ENCODE results near the gene LMF1.
"Not testable (repeated sequence)": the region's sequence is repeated elsewhere in the genome, so short reads cannot be mapped to it uniquely, and the experiment has no call there.

LMF1 gene

DNA sequence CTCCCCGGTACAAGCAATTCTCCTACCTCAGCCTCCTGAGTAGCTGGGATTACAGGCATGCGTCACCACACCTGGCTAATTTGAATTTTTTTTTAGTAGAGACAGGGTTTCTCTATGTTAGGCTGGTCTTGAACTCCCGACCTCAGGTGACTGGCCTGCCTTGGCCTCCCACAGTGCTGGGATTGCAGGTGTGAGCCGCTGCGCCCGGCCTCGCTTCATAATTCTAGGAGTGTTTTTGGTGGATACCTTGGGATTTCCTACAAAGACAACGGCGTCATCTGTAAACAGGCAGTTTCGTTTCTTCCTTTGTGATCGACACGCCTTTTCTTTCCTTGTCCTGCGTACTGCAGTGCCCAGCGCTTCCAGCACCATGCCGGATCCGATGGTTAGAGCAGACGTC is 109.3 kb downstream of the LMF1 start:
- no peaks in the 10 kb centered on the region for H3K36me3 ChIP-seq (ENCODE audit: control insufficient read depth, low read length)
- H3K27me3 ChIP-seq (ENCODE audit: control insufficient read depth, low read length), result no peaks in the 10 kb centered on the region
- H3K4me3 ChIP-seq (ENCODE audit: low read length), result no peak overlapping the region
- H3K79me2 ChIP-seq (ENCODE audit: control insufficient read depth, low read length), result no peaks in the 10 kb centered on the region
- H3K4me2 ChIP-seq (ENCODE audit: low read length), result no peak overlapping the region
- no peaks in the 10 kb centered on the region for H3K9me2 ChIP-seq (replicated peaks; ENCODE audit: control insufficient read depth, low read length)
- H4K20me1 ChIP-seq (ENCODE audit: control insufficient read depth, insufficient read depth, low read depth, low read length), result no peaks in the 10 kb centered on the region
- peaks cover 9% of the 10 kb centered on the region; the same call in 1 of the 2 replicates for H3K9me3 ChIP-seq (ENCODE audit: control insufficient read depth, insufficient read depth, low read length)
- H3F3A ChIP-seq (ENCODE audit: control insufficient read depth, insufficient read depth), result no peaks in the 10 kb centered on the region
- no peaks in the 10 kb centered on the region for H3K4me1 ChIP-seq (ENCODE audit: control insufficient read depth, low read length)
- no peak for TF ChIP-seq EZH2phosphoT487 (IDR thresholded peaks at IDR 0.05; ENCODE audit: borderline replicate concordance, low read length)
- no peak for TF ChIP-seq CTCF (IDR thresholded peaks at IDR 0.05; ENCODE audit: low read depth, low read length, poor library complexity, severe bottlenecking)
- H3K27ac ChIP-seq (ENCODE audit: low read depth, low read length), result no peak overlapping the region

DNA sequence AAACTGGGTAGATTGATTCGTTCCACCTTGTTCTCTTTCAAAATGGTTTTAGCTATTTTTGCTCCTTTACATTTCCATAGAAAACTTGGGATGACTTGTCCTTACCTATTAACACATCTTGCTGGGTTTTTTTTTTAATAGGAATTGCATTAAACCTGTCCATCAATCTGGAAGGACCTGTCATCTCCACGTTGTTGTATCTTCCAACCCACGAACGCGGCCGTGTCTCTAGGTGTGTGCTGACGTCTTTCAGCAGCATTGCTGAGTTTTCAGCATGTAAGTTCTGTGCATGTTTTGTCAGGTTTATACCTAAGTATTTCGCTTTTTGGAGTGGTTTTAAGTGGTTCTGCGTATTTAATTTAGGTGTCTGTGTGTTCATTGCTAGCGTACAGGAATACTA is 109.9 kb downstream of the LMF1 start:
- H3K79me2 ChIP-seq (ENCODE audit: control insufficient read depth, low read length), result no peaks in the 10 kb centered on the region

GRCh38 chr16:858971-859370 is 111.8 kb downstream of the LMF1 start:
- not testable (repeated sequence) for H3K36me3 ChIP-seq (ENCODE audit: control insufficient read depth, low read length); H4K20me1 ChIP-seq (ENCODE audit: control insufficient read depth, insufficient read depth, low read depth, low read length); H3K79me2 ChIP-seq (ENCODE audit: control insufficient read depth, low read length); H3K4me2 ChIP-seq (ENCODE audit: low read length); H3K4me1 ChIP-seq (ENCODE audit: control insufficient read depth, low read length); H3F3A ChIP-seq (ENCODE audit: control insufficient read depth, insufficient read depth); H3K27ac ChIP-seq (ENCODE audit: low read depth, low read length); H3K4me3 ChIP-seq (ENCODE audit: low read length); H3K27me3 ChIP-seq (ENCODE audit: control insufficient read depth, low read length); H3K9me2 ChIP-seq (replicated peaks; ENCODE audit: control insufficient read depth, low read length)
- H3K9me3 ChIP-seq (ENCODE audit: control insufficient read depth, insufficient read depth, low read length), result peaks cover 32% of the 10 kb centered on the region; the same call in 1 of the 2 replicates

More for the DNA sequence above, 109.9 kb downstream of the LMF1 start:
- H3K4me1 ChIP-seq (ENCODE audit: control insufficient read depth, low read length), result no peaks in the 10 kb centered on the region
- H3K36me3 ChIP-seq (ENCODE audit: control insufficient read depth, low read length), result no peaks in the 10 kb centered on the region
- no peaks in the 10 kb centered on the region for H4K20me1 ChIP-seq (ENCODE audit: control insufficient read depth, insufficient read depth, low read depth, low read length)
- no peaks in the 10 kb centered on the region for H3K27me3 ChIP-seq (ENCODE audit: control insufficient read depth, low read length)
- TF ChIP-seq CTCF (IDR thresholded peaks at IDR 0.05; ENCODE audit: low read depth, low read length, poor library complexity, severe bottlenecking) (no peak), EZH2phosphoT487 (IDR thresholded peaks at IDR 0.05; ENCODE audit: borderline replicate concordance, low read length) (no peak)
- H3K4me3 ChIP-seq (ENCODE audit: low read length), result no peak overlapping the region
- H3F3A ChIP-seq (ENCODE audit: control insufficient read depth, insufficient read depth), result no peaks in the 10 kb centered on the region
- H3K9me2 ChIP-seq (replicated peaks; ENCODE audit: control insufficient read depth, low read length), result no peaks in the 10 kb centered on the region
- peaks cover 15% of the 10 kb centered on the region; the same call in 1 of the 2 replicates for H3K9me3 ChIP-seq (ENCODE audit: control insufficient read depth, insufficient read depth, low read length)
- no peak overlapping the region for H3K4me2 ChIP-seq (ENCODE audit: low read length)
- no peak overlapping the region for H3K27ac ChIP-seq (ENCODE audit: low read depth, low read length)

DNA sequence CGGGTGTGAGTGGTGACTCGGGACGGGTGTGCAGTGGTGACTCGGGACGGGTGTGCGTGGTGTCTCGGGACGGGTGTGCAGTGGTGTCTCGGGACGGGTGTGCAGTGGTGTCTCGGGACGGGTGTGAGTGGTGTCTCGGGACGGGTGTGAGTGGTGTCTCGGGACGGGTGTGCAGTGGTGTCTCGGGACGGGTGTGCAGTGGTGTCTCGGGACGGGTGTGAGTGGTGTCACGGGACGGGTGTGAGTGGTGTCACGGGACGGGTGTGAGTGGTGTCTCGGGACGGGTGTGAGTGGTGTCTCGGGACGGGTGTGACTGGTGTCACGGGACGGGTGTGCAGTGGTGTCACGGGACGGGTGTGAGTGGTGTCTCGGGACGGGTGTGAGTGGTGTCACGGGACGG is 112.3 kb downstream of the LMF1 start:
- H3K4me3 ChIP-seq (ENCODE audit: low read length); H3K36me3 ChIP-seq (ENCODE audit: control insufficient read depth, low read length); H3K79me2 ChIP-seq (ENCODE audit: control insufficient read depth, low read length); H3K27ac ChIP-seq (ENCODE audit: low read depth, low read length); H3K27me3 ChIP-seq (ENCODE audit: control insufficient read depth, low read length); H3K4me1 ChIP-seq (ENCODE audit: control insufficient read depth, low read length); H3K9me2 ChIP-seq (replicated peaks; ENCODE audit: control insufficient read depth, low read length); H4K20me1 ChIP-seq (ENCODE audit: control insufficient read depth, insufficient read depth, low read depth, low read length); H3K4me2 ChIP-seq (ENCODE audit: low read length); H3F3A ChIP-seq (ENCODE audit: control insufficient read depth, insufficient read depth): not testable (repeated sequence)
- H3K9me3 ChIP-seq (ENCODE audit: control insufficient read depth, insufficient read depth, low read length), result peaks cover 32% of the 10 kb centered on the region; the same call in 1 of the 2 replicates

Data from DOHH2 (cell line).